Activated CD8-positive, alpha-beta memory T cell treated with anti-CD3 and anti-CD28 coated beads, Interleukin-2, amount 50 U/mL, for 48 hours (primary cell): ENCODE data around the gene RIMOC1.
"Not testable (repeated sequence)": the region's sequence is repeated elsewhere in the genome, so short reads cannot be mapped to it uniquely, and the experiment has no call there.

Experiments
- DNase-seq: peaks from one replicate; pipeline ENCODE4 v3.0.0-alpha.2; 2020

RIMOC1 gene

GRCh38 chr5:41892031-41892430 lies 12.1 kb upstream of the RIMOC1 start:
- no peak for DNase-seq

GRCh38 chr5:41893074-41893851 lies 10.9 kb upstream of the RIMOC1 start:
- no peak for DNase-seq

GRCh38 chr5:41896230-41896629 lies 7.9 kb upstream of the RIMOC1 start:
- DNase-seq = no peak

GRCh38 chr5:41903382-41903891 lies 707 bp upstream of the RIMOC1 start:
- DNase-seq = no peak

- no peak for DNase-seq
Observed at GRCh38 chr5:41906151-41906550, 2.0 kb downstream of the RIMOC1 start.

GRCh38 chr5:41908374-41909079 lies 4.4 kb downstream of the RIMOC1 start:
- DNase-seq = no peak

- DNase-seq = no peak
Observed at GRCh38 chr5:41918105-41918504, 14.0 kb downstream of the RIMOC1 start.

GRCh38 chr5:41921166-41921565 lies 17.0 kb downstream of the RIMOC1 start:
- no peak for DNase-seq

GRCh38 chr5:41921874-41922273 lies 17.7 kb downstream of the RIMOC1 start:
- no peak for DNase-seq

- no peak for DNase-seq
Observed at GRCh38 chr5:41924526-41924871, 20.4 kb downstream of the RIMOC1 start.

GRCh38 chr5:41924872-41925554 lies 20.9 kb downstream of the RIMOC1 start, which contains the start of gene FBXO4:
TSS of gene FBXO4 (plus strand) at chr5:41925281. CDS start at chr5:41925310, 29 bp downstream.
- DNase-seq = peak; percentile 92

- peak; percentile 73 for DNase-seq
Observed at GRCh38 chr5:41925555-41925951, 21.4 kb downstream of the RIMOC1 start.

GRCh38 chr5:41927604-41928003 lies 23.5 kb downstream of the RIMOC1 start:
- no peak for DNase-seq

- DNase-seq = no peak
Observed at GRCh38 chr5:41929035-41929434, 24.9 kb downstream of the RIMOC1 start.

- no peak for DNase-seq
Observed at GRCh38 chr5:41932770-41933169, 28.6 kb downstream of the RIMOC1 start.

GRCh38 chr5:41935544-41935943 lies 31.4 kb downstream of the RIMOC1 start:
- DNase-seq = no peak

- DNase-seq = no peak
Observed at GRCh38 chr5:41940641-41941040, 36.5 kb downstream of the RIMOC1 start.

GRCh38 chr5:41945332-41945955 lies 41.3 kb downstream of the RIMOC1 start:
- DNase-seq = not testable (repeated sequence)

GRCh38 chr5:41951224-41951623 lies 47.1 kb downstream of the RIMOC1 start:
- DNase-seq = no peak
